ENCODE measurements around the gene MRPL48. TPM values are rescaled to one million over a fixed set of nuclear protein-coding genes. Genes with fewer than 3 reads are reported as not detected.
"Not testable (repeated sequence)": the region's sequence is repeated elsewhere in the genome, so short reads cannot be mapped to it uniquely, and the experiment has no call there.

Gene MRPL48
- 83.4 and 92.0 TPM in 2 replicates for total RNA-seq (2014; rRNA removed; shearing (Covaris generic))

DNA sequence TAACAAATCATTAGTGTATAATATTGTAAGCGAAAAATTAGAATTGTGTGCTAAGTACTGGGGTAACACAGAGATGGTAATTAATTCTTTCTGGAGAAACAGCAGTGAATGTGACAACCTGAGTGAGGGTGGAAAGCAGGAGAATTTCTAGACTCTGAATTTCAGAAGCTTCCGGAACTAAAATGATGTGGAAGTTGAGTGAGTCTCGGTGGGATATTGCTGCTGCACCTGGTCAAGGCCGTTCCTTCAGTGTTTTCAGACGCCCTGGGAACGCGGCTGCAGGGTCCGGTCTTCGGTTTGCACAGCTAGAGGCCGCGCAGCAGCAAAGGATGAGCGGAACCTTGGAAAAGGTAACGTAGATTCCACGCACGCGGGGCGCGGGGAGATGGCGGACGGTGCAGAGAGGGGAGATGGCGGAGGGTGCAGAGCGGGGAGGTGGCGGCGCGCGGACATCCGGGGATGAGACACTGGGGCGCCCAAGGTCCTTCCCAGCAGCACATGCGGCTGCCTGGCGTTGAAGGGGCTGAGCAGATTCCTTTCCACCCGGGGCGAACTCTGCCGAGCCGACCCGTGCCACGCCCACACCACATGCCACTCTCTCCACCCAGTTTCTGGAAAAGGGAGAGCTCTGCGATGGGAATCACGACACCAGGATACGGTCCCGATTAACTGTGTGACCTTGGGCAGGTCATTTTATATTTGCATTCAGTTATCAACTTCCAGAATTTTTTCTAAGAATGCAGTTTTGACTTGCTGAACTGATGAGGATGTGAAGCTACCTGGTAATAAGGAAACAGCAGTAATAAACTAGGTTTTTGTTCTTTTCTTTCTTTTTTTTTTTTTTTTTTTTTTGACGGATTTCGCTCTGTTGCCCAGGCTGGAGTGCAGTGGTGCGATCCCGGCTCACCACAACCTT lies at the start of gene MRPL48:
Gene MRPL48, plus strand, starts transcription at position 232 of the 916 bp plus-strand sequence. Its CDS starts 98 bp downstream, at position 330.
- DNase-seq (ENCODE audit: low spot score): peak; percentile 97

DNA sequence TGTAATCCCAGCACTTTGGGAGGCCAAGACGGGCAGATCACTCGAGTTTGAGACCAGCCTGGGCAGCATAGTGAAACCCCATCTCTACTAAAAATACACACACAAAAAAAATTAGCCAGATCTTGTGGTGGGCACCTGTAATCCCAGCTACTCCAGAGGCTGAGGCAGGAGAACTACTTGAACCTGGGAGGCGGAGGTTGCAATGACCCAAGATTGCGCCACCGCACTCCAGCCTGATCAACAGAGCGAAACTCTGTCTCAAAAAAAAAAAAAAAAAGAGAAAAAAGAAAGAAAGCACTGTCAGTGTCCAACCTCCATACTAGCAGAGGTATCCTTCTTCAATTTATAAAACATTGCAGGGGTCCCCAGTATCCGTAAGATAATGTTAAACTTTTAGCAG lies 44.6 kb upstream of the MRPL48 start:
- DNase-seq (ENCODE audit: low spot score): no peak

DNA sequence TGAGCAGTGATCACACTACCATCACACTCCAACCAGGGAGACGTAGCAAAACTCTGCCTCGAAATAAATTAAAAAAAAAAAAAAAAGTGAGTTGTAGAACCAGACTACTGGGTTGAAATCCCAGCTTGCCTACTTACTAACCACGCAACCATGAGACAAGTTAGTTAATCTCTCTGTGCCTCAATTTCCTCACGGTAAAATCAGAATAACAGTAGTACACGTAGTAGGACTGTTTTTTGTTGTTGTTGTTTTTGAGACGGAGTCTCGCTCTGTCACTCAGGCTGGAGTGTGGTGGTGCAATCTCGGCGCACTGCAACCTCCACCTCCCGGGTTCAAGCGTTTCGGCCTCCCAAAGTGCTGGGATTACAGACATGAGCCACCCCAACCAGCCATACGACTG lies 41.0 kb upstream of the MRPL48 start:
- DNase-seq (ENCODE audit: low spot score): no peak

DNA sequence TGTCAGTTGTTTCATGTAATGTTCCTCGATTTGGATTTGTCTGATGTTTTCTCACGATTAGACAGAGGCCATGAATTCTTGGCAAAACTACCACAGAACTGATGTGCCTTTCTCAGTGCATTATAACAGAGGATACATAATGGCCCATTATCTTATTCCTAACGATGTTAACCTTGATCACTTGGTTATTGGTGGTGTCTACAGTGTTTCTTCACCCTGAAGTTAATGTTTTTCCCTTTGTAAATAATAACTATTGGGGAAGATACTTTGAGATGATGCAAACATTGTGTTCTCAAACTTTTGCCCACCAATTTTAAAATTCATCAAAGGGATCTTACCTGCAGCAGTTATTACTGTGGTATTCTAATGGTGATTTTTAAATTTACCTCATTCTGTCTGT lies 39.9 kb upstream of the MRPL48 start:
- DNase-seq (ENCODE audit: low spot score): no peak

DNA sequence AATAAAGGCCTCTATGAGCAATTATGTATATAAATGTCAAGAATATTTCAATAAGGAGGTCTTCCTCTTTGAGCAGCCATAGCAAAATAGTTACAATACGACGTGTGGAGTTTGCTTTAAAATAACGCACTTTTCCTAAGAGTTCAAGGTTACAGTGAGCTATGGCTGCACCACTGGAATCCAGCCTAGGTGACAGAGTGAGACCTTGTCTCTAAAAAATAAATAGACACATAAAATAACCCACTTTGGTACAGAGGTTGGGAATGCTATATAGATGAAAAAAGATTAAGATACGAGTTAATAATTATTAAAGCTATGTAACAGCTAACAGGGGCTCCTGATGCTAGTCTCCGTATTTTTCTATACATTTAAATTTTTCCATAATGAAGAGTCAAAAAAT lies 39.4 kb upstream of the MRPL48 start:
- DNase-seq (ENCODE audit: low spot score): no peak

DNA sequence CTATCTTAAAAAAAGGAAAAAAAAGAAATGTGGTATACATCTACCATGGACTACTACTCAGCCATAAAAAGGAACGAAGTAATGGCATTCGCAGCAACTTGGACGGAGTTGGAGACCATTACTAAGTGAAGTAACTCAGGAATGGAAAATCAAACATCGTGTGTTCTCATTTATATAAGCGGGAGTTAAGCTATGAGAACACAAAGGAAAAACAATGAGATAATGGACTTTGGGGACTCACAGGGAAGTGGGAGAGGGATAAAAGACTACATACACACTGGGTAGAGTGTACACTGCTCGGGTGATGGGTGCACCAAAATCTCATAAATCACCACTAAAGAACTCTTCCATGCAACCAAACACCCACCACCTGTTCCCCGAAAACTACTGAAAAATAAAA lies 38.6 kb upstream of the MRPL48 start:
- no peak for DNase-seq (ENCODE audit: low spot score)

DNA sequence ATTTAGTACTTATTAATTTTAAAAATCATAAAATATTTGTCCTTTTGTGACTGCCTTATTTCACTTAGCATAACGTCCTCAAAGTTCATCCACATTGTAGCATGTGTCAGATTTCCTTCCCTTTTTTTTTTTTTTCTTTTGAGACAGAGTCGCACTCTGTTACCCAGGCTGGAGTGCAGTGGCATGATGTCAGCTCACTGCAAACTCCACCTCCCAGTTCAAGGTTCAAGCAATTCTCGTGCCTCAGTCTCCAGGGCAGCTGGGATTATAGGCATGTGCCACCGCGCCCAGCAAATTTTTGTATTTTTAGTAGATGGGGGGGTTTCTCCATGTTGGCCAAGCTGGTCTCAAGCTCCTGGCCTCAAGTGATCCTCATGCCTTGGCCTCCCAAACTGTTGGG lies 37.4 kb upstream of the MRPL48 start:
- no peak for DNase-seq (ENCODE audit: low spot score)

DNA sequence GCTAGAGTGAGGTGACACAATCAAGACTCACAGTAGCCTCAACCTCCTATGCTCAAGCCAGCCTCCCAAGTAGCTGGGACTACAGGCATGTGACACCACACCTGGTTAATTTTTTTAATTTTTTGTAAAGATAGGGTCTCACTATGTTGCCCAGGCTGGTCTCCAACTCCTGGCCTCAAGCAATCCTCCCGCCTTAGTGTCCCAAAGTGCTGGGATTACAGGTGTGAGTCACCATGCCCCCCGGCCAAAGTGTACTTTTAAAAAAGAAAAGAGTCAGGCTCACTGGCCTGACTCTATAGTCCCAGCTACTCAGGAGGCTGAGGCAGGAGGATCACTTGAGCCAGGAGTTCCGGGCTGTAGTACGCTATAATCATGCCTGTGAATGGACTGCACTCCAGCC lies 36.8 kb upstream of the MRPL48 start:
- DNase-seq (ENCODE audit: low spot score): not testable (repeated sequence)

DNA sequence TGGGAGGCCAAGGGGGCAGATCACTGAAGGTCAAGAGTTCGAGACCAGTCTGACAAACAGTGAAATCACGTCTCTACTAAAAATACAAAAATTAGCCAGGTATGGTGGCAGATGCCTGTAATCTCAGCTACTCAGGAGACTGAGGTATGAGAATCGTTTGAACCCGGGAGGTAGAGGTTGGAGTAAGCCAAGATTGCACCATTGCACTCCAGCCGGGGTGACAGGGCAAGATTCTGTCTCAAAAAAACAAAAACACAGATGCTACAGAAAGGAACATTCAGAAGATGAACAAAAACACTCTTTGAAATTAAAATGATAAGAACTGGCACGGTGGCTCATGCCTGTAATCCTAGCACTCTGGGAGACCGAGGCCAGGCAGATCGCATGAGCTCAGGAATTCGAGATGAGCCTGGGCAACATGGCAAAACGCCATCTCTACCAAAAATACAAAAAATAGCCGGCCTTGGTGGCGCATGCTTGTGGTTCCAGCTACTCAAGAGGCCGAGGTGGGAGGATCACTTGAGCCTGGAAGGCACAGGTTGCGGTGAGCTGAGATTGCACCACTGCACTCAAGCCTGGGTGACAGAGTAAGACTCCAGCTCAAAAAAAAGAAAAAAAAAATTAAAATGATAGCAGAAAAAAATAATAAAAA lies 35.3 kb upstream of the MRPL48 start:
- DNase-seq (ENCODE audit: low spot score): no peak

DNA sequence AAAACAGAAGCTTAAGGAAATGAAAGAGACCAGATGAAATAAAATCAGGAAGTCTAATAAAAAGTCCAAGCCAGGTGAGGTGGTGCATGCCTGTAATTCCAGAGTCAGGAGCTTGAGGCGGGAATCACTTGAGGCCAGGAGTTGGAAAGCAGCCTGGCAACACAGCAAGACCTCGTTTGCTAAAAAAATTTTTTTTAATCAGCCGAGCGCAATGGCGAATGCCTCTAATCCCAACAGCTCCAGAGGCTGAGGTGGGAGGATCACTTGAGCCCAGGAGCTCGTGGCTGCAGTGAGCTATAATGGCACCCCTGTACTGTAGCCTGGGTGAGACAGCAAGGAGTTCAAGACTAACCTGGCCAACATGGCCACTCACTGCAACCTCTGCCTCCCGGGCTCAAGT lies 34.8 kb upstream of the MRPL48 start:
- DNase-seq (ENCODE audit: low spot score): no peak

DNA sequence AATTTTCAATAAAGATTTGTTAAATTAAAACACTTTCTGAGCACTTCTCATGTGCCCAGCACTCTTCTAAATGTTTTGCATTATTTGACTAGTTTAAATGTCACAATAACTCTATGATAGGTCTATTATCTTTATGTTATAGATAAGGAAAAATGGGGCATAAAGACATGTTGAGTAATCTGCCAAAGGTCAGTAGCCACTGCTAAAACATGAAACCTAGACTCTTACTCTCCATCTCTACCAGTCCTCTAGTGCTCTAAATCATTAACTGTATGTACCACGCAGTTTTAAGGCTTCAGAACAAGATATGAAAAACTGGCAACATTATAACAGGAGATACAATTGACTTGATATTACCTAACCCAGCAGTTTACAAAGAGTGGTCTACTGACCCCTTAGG lies 33.7 kb upstream of the MRPL48 start:
- DNase-seq (ENCODE audit: low spot score): no peak

DNA sequence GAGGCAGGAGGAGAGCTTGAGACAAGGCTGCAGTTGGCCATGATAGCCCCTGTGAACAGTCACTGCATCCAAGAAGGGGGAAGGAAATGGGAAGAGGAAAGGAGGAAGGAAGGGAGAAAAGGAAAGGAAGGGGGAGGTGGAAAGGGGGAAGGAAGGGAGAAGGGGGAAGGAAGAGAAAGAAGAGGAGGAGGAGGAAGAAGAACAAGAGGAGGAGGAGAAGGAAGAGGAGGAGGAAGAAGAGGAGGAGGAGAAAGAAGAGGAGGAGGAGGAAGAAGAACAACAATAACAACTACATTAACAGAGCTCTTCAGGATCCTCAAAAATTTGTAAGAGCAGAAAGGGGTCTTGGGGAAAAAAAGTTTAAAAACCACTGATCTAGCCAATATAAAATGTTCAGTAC lies 32.0 kb upstream of the MRPL48 start:
- DNase-seq (ENCODE audit: low spot score): no peak

DNA sequence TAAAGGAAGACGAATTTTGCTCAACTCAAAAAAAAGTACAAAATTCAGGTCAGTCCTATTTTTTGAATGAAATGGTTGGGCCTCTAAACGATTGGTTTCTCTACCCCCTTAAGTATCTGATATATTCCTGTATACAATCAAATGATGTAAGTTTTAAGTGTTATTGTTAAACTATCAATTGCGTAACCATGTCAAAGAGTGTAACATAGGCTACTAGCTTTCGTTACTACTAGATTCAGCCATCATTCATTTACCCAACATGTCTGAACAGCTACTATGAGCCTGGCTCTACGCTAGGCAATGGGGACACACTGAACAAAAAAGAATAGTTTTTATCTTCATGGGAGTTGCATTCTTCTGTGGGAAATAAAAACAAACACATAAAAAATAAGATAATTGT lies 30.1 kb upstream of the MRPL48 start:
- DNase-seq (ENCODE audit: low spot score): no peak

DNA sequence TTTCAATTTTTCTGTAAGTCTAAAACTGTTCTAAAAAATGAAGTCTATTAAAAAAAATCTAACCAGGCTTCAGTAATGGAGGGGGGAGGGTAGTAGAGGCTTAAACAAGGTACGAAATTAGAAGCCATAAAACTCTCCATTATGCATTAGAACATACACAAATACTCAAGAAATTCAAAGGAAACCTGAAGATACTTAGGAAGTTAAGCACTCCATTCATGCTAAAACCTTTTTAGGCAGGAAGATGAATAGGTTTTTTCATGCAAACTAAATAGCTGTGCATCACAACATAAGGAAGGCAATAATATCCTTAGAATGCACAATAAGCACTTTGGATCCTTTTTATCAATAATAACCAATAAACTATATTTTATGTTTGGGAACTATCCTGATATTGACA lies 29.2 kb upstream of the MRPL48 start:
- no peak for DNase-seq (ENCODE audit: low spot score)

DNA sequence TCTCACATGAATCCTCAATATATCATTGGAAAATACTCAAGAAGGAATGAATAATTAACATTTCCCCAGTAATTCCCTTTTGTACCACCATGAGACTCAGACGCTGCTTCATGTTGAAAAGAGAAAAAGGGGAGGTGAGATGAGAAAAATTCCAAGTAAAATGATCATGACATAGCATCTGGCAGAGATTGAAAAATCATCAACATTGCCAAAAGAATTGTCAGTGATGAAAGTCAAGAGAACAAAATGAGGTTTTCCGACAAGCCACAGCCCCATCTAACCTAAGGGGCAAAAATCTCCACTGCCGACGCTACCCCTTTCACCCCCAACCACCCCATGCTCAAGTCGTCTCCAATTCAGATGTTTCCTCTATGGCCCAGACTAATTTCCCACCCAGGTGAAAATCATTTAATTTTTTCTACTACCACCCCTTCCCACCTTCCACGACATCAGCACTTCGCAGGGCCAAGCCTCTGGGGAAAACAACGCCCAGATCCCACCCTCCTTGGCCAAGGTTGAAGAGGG lies 28.0 kb upstream of the MRPL48 start:
- DNase-seq (ENCODE audit: low spot score): peak; percentile 55

DNA sequence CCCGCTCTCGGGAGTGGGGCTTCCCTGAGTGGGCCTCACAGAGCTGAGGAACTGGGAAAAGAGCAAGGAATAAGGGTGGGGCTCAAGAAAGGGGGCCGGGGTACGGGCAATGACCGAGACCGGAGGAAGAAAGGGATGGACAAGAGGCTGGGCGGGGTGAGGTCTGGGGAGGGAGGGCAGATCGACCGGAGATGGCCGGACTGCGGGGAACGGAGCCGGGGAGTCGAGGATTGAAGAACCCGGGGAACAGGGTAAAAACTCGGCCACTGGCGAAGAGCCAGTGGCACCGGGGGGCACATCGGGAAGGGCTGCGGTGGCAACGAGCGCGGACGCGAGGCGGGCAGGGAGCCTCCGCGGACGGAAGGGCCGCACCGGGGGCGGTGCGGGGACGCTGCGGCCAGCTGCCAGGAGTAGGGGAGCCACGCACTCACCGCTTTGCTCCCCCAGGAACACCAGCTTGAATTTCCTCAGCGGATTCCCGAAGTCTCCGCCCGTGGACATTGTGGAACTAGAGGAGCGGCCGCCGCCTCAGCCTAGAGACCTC lies 27.5 kb upstream of the MRPL48 start:
- peak; percentile 49 for DNase-seq (ENCODE audit: low spot score)

DNA sequence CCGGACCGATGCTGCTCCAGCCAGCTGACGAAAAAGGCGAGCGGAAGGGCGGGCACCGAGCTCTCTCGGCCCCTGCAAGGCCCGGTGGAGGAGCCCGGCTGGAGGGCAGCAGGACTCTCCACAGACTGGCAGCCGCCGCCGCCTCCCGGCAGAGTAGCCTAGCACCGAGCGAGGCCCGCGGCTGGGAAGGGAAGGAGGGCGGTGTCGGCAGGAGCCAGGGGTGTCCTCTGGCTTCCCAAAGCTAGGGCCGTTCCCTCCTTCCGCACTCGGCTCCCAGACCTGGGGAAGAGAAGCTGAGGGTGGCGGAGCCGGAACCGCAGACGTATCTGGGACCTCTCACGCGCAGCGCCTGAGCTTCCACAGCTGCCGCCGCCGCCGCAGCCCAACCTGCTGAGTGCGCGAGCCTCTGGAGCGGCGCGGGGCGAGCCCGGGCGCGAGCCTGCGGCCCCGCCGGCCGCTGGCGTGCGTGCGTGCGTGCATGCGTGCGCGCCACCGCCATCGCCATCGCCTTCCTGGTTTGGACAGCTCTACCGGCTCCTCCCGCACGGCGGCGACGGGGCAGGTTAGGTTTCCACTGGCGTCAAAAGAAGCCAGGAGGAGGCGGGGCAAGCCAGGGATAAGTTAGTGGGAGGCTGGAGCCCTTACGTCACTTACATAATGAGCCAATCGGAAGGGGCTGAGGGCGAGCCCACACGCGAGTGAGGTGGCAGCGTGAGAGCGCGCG lies 26.8 kb upstream of the MRPL48 start, which contains the start of gene RAB6A:
Gene RAB6A, minus strand, starts transcription at position 396 of the 724 bp plus-strand sequence. CDS start 439 bp downstream, outside the sequence.
- DNase-seq (ENCODE audit: low spot score): peak; percentile 100

DNA sequence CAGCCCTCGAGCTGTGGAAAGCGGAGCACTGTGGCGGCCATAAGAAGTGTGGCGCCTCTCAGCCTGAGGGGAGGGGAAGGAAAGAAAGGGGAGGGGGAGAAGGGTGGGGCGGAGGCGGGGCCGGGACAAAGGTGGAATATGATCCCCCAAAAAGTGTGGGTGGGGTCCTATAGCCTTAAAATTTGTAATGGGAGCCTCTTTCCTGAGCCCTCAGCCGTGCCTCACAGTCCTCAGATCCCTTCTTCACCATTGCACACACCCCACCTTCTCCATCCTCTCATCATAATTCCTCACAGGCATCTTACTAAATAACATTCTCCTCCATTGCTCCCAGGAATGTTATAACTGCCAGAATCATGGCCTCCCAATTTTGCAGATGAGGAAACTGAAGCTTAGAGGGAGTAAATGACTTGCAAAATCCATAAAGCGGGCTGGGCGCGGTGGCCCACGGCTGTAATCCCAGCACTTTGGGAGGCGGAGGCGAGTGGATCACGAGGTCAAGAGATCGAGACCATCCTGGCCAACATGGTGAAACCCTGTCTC lies 26.2 kb upstream of the MRPL48 start:
- DNase-seq (ENCODE audit: low spot score): no peak

DNA sequence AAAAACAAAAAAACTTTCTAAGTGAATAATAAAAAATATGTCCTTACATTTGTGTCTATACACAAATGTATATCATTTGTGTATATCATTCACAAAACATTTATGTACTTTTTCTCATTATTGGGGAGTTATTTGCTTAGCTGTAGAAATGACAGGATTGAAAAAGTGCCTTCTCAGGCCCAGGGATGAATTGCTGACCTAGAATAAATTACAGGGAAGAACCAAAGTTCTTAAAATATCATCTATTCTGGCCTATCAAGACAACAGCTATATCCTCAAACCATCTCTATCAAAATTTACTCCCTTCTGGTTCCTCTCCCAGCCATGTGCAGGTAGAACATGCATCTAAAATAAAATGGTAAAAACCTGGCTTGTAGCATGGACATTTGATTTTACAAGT lies 24.9 kb upstream of the MRPL48 start:
- DNase-seq (ENCODE audit: low spot score): no peak

DNA sequence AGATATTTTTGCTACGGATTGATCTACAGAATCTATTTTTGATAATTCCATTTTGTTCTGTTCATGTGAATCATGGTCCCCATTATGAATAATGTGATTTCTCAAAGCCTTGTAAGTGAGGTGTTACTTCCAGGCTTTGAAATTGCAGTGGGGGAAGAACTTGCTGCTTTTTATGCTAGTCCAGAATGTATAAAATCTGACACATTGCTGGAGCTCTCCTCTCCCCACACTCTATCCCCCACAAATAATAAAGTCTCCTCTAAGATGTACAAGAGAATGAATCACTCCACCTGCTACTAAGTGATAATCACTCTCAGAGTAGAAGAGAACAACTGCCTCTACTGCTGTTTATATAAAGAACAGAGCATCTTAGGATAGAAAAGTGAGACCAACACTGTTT lies 20.9 kb upstream of the MRPL48 start:
- DNase-seq (ENCODE audit: low spot score): no peak

DNA sequence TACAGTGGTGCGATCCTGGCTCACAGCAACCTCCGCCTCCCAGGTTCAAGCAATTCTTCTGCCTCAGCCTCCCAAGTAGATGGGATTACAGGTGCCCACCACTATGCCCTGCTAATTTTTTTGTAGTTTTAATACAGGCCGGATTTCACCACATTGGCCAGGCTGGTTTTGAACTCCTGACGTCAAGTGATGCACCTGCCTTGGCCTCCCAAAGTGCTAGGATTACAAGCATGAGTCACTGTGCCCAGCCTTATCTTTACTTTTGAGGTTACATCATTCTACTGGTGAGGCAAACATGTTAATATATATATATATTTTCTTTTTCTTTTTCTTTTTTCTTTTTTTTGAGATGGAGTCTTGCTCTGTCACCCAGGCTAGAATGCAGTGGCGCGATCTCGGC lies 16.9 kb upstream of the MRPL48 start:
- DNase-seq (ENCODE audit: low spot score): not testable (repeated sequence)
